ENCODE data around the gene NGF.

NGF gene

DNA sequence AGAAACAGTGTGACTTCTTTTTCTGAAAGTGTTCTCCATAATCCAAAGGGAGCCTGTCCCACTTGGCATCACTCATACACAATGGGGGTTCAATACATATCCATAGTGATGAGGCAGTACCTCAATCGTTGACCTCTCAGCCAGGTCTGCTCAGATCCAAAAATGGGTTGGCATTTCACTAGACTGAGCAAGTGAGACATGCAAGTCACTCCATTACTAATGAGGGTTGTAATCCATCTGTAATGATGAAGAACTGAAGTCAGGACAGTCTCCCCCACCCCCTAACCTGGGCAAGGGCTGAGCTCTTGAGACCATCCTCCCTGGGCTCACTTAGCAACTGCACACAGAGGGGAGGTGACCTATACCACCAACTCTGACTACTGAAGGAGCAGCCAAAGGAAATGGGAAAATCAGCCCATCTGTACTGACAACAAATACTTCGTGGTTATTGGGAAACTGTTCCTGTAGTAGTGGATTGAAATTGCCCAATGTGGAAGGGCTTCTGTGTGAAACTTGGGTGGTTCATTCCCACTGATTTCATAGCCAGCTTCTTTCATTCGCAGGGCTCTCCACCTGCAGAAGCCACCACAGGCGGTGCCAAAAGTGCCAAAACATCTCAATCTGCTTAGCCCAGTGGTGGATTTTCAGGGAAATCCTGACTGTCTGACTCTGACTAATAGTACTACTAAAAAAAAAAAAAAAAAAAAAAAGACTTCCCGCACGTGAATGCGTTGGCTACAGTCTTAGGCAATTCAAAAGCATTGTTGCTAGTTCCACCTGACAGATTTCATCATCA, 5.0 kb downstream of the NGF start:
- ATAC-seq (ENCODE audit: insufficient read depth, low read depth) (no peak), DNase-seq (peak; percentile 12)
- Histone ChIP-seq H3K4me1 (ENCODE audit: insufficient read depth, low read length) (no peaks in the 10 kb centered on the region), H4K20me1 (ENCODE audit: insufficient read depth, low read length) (no peaks in the 10 kb centered on the region; the same call in 1 of the 2 replicates), H3K79me2 (ENCODE audit: insufficient read depth, low read length) (no peaks in the 10 kb centered on the region), H3K9me3 (ENCODE audit: insufficient read depth, low read length, severe bottlenecking) (no peaks in the 10 kb centered on the region), H3K4me3 (ENCODE audit: low read depth in 1 of 2, low read length in 2 of 2) (no peak overlapping the region), H3K36me3 (ENCODE audit: insufficient read depth, low read length) (no peaks in the 10 kb centered on the region), H2AFZ (ENCODE audit: low read depth, low read length) (no peak overlapping the region), H3K27me3 (ENCODE audit: insufficient read depth, low read length, poor library complexity) (peaks cover 3% of the 10 kb centered on the region), H3K9ac (ENCODE audit: low read depth, low read length) (no peak overlapping the region), H3K4me2 (ENCODE audit: insufficient read depth, low read length) (no peak overlapping the region), H3K27ac (ENCODE audit: low read length) (no peak overlapping the region)
- TF ChIP-seq EZH2 (IDR thresholded peaks at IDR 0.05; ENCODE audit: borderline replicate concordance, low read depth, low read length, severe bottlenecking) (no peak), CTCF (IDR thresholded peaks at IDR 0.05; ENCODE audit: borderline replicate concordance, extremely low read depth, low read length, poor library complexity, severe bottlenecking) (no peak)

DNA sequence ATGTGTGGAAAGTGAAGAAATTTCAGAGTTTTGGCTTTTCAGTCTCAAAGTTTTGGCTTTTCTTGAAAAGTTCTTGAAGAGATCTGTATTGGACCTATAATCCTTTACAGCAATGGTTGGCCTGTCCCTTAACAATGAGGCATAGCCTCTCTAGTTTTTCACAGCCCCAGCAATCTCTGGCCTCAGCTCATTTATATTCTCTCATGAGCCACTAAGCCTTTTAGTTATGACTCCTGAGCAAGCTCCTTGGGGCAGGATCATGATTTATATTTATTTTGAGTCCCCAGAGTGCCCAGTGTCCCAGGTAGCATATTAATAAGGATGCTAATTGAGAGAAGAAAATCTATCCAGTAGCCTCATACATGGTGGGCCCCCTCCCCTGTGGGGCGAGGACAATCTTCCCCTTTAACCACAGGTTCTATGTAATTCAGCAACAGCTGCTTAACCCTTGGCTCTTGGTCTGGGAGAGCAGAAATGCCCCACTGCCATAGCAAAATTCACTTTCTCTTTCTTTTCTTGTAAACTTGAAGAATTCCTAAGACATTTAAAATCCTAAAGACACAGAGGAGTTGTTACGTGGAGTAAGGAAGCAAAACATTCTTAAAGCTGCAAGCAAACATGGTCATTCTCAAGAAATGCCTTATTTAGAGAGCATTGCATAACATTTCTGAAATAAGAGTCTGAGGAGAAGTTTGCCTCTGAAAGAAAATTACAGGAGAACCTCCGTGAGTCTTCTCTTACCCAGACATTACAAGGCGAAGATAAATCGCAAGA, 6.3 kb downstream of the NGF start:
- DNase-seq: no peak
- Histone ChIP-seq H4K20me1 (ENCODE audit: insufficient read depth, low read length) (no peaks in the 10 kb centered on the region), H2AFZ (ENCODE audit: low read depth, low read length) (no peak overlapping the region), H3K9me3 (ENCODE audit: insufficient read depth, low read length, severe bottlenecking) (no peaks in the 10 kb centered on the region), H3K9ac (ENCODE audit: low read depth, low read length) (no peak overlapping the region), H3K79me2 (ENCODE audit: insufficient read depth, low read length) (no peaks in the 10 kb centered on the region), H3K4me1 (ENCODE audit: insufficient read depth, low read length) (no peaks in the 10 kb centered on the region), H3K4me3 (ENCODE audit: low read depth in 1 of 2, low read length in 2 of 2) (no peak overlapping the region), H3K27me3 (ENCODE audit: insufficient read depth, low read length, poor library complexity) (peaks cover 3% of the 10 kb centered on the region), H3K27ac (ENCODE audit: low read length) (no peak overlapping the region), H3K36me3 (ENCODE audit: insufficient read depth, low read length) (no peaks in the 10 kb centered on the region), H3K4me2 (ENCODE audit: insufficient read depth, low read length) (no peak overlapping the region)
- no peak for TF ChIP-seq EZH2 (IDR thresholded peaks at IDR 0.05; ENCODE audit: borderline replicate concordance, low read depth, low read length, severe bottlenecking)
- TF ChIP-seq CTCF (IDR thresholded peaks at IDR 0.05; ENCODE audit: borderline replicate concordance, extremely low read depth, low read length, poor library complexity, severe bottlenecking): no peak
- ATAC-seq (ENCODE audit: insufficient read depth, low read depth): no peak

DNA sequence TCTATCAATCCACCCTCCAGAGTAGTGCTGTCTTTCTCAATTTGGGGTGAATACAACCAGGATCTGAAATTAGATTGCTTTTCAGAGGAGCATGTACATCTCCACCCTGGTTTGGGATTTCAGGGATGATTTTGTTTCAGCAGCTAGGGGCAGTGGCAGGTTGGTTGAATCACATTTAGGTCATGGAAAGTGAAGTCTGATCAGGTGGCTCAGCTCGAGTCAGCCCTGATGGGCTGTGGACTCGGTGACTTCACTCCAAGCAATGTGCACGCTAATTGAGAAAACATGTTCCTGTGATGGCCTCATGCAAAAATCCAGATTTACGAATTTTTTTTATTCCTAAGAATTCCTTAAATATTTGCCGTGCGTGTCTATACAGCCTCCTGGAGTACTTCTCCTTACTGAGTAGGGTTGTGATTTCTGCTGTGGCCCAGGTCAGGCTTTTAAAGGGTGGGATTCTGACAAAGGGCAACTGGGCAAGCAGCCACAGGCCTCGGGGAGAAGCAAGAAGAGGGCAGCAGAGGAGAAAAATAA, 7.5 kb downstream of the NGF start:
- H4K20me1 ChIP-seq (ENCODE audit: insufficient read depth, low read length): no peaks in the 10 kb centered on the region
- no peaks in the 10 kb centered on the region for H3K4me1 ChIP-seq (ENCODE audit: insufficient read depth, low read length)
- DNase-seq: no peak
- H3K36me3 ChIP-seq (ENCODE audit: insufficient read depth, low read length): no peaks in the 10 kb centered on the region
- H3K9me3 ChIP-seq (ENCODE audit: insufficient read depth, low read length, severe bottlenecking): no peaks in the 10 kb centered on the region
- TF ChIP-seq CTCF (IDR thresholded peaks at IDR 0.05; ENCODE audit: borderline replicate concordance, extremely low read depth, low read length, poor library complexity, severe bottlenecking) (no peak), EZH2 (IDR thresholded peaks at IDR 0.05; ENCODE audit: borderline replicate concordance, low read depth, low read length, severe bottlenecking) (no peak)
- H3K79me2 ChIP-seq (ENCODE audit: insufficient read depth, low read length): no peaks in the 10 kb centered on the region
- peaks cover 3% of the 10 kb centered on the region for H3K27me3 ChIP-seq (ENCODE audit: insufficient read depth, low read length, poor library complexity)
- no peak for ATAC-seq (ENCODE audit: insufficient read depth, low read depth)
- no peak overlapping the region for H3K27ac ChIP-seq (ENCODE audit: low read length)
- H3K4me2 ChIP-seq (ENCODE audit: insufficient read depth, low read length): no peak overlapping the region
- no peak overlapping the region for H3K9ac ChIP-seq (ENCODE audit: low read depth, low read length)
- no peak overlapping the region for H3K4me3 ChIP-seq (ENCODE audit: low read depth in 1 of 2, low read length in 2 of 2)
- H2AFZ ChIP-seq (ENCODE audit: low read depth, low read length): no peak overlapping the region

Measured in DND-41 (cell line).